ENCODE results near the gene FFAR4. TPM values are rescaled to one million over a fixed set of nuclear protein-coding genes. Genes with fewer than 3 reads are reported as not detected.

FFAR4 gene
- total RNA-seq, 1 donor from 2014 or later, result not detected

GRCh38 chr10:93603023-93603422, 36.6 kb downstream of the FFAR4 start:
- Mint-ChIP-seq H3K9me3 (ENCODE audit: unreplicated experiment) (peaks cover 4% of the 10 kb centered on the region), H3K4me1 (ENCODE audit: unreplicated experiment) (peaks cover 7% of the 10 kb centered on the region), H3K27me3 (ENCODE audit: unreplicated experiment) (peaks cover 25% of the 10 kb centered on the region), H3K27ac (ENCODE audit: unreplicated experiment) (no peak overlapping the region), H3K4me3 (ENCODE audit: unreplicated experiment) (no peak overlapping the region), H3K36me3 (ENCODE audit: unreplicated experiment) (no peaks in the 10 kb centered on the region)
- no peak for DNase-seq (ENCODE audit: extremely low spot score, unreplicated experiment)
- TF ChIP-seq CTCF (IDR thresholded peaks at IDR 0.05), result no peak

DNA sequence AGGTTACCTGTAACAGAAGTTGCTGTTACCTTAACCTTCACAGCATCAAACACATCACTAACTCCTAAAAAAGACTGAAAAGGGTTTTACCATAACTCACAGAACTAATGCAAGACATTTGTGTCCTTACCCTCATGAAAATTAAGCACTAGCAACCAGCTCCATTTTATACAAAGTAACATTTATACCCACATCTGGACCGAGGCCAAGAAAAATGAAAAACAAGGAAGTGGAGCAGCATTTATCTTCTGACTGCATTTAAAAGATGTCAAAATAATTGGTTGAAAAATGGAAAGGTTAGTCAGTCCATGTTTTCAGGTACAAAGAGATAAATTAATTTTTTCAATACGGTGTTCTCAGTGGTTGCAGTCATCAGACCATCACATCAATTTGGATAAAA, 37.7 kb downstream of the FFAR4 start:
- H3K9me3 Mint-ChIP-seq (ENCODE audit: unreplicated experiment), result peaks cover 4% of the 10 kb centered on the region
- no peak overlapping the region for H3K27ac Mint-ChIP-seq (ENCODE audit: unreplicated experiment)
- no peak overlapping the region for H3K4me3 Mint-ChIP-seq (ENCODE audit: unreplicated experiment)
- H3K4me1 Mint-ChIP-seq (ENCODE audit: unreplicated experiment), result peaks cover 7% of the 10 kb centered on the region
- DNase-seq (ENCODE audit: extremely low spot score, unreplicated experiment), result no peak
- no peaks in the 10 kb centered on the region for H3K36me3 Mint-ChIP-seq (ENCODE audit: unreplicated experiment)
- H3K27me3 Mint-ChIP-seq (ENCODE audit: unreplicated experiment), result peaks cover 25% of the 10 kb centered on the region
- no peak for TF ChIP-seq CTCF (IDR thresholded peaks at IDR 0.05)

GRCh38 chr10:93608421-93608820, 42.0 kb downstream of the FFAR4 start:
- no peak for DNase-seq (ENCODE audit: extremely low spot score, unreplicated experiment)
- no peak for TF ChIP-seq CTCF (IDR thresholded peaks at IDR 0.05)
- Mint-ChIP-seq H3K27ac (ENCODE audit: unreplicated experiment) (no peak overlapping the region), H3K4me1 (ENCODE audit: unreplicated experiment) (peaks cover 5% of the 10 kb centered on the region), H3K36me3 (ENCODE audit: unreplicated experiment) (no peaks in the 10 kb centered on the region), H3K9me3 (ENCODE audit: unreplicated experiment) (peaks cover 4% of the 10 kb centered on the region), H3K27me3 (ENCODE audit: unreplicated experiment) (peaks cover 21% of the 10 kb centered on the region), H3K4me3 (ENCODE audit: unreplicated experiment) (no peak overlapping the region)

DNA sequence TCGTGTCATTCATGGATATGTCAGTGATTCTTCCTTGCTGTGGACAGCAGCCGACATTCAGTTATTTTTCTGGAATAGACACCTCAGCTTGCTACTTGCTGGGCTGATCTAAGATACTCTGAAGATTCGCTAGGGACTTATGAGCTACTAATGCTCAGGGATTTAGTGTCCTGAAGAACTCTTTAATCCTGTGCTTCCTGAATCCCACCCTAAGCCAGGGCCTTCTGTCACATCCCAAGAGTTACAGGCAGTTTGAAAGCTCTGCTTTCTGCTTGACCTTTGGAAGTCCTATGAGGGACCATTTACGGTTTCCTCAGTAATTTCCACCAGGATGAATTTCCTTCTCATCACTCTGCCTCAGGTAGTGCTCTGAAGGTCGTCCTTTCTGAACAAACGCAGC, 45.8 kb downstream of the FFAR4 start, which contains the start of gene PDE6C:
Gene PDE6C (plus strand): TSS at position 227 of the 400 bp plus-strand sequence. CDS start 189 bp downstream, outside the sequence.
- no peaks in the 10 kb centered on the region for H3K36me3 Mint-ChIP-seq (ENCODE audit: unreplicated experiment)
- no peak for TF ChIP-seq CTCF (IDR thresholded peaks at IDR 0.05)
- peaks cover 12% of the 10 kb centered on the region for H3K27me3 Mint-ChIP-seq (ENCODE audit: unreplicated experiment)
- no peak within 1 kb of the TSS for H3K27ac Mint-ChIP-seq (ENCODE audit: unreplicated experiment)
- no peak within 1 kb of the TSS for H3K4me3 Mint-ChIP-seq (ENCODE audit: unreplicated experiment)
- peaks cover 4% of the 10 kb centered on the region for H3K9me3 Mint-ChIP-seq (ENCODE audit: unreplicated experiment)
- no peaks in the 10 kb centered on the region for H3K4me1 Mint-ChIP-seq (ENCODE audit: unreplicated experiment)
- no peak for DNase-seq (ENCODE audit: extremely low spot score, unreplicated experiment)

- H3K4me3 Mint-ChIP-seq (ENCODE audit: unreplicated experiment), result no peak overlapping the region
- no peaks in the 10 kb centered on the region for H3K9me3 Mint-ChIP-seq (ENCODE audit: unreplicated experiment)
- no peak for TF ChIP-seq CTCF (IDR thresholded peaks at IDR 0.05)
- no peaks in the 10 kb centered on the region for H3K36me3 Mint-ChIP-seq (ENCODE audit: unreplicated experiment)
- H3K4me1 Mint-ChIP-seq (ENCODE audit: unreplicated experiment), result no peaks in the 10 kb centered on the region
- peaks cover 12% of the 10 kb centered on the region for H3K27me3 Mint-ChIP-seq (ENCODE audit: unreplicated experiment)
- H3K27ac Mint-ChIP-seq (ENCODE audit: unreplicated experiment), result no peak overlapping the region
- DNase-seq (ENCODE audit: extremely low spot score, unreplicated experiment), result no peak
Observed at GRCh38 chr10:93613126-93613525, 46.7 kb downstream of the FFAR4 start.
